Heart right ventricle (tissue), 16 donors: ENCODE results near the gene SLC38A9. TPM values are rescaled to one million over a fixed set of nuclear protein-coding genes. Genes with fewer than 3 reads are reported as not detected.
A peak's percentile ranks its signal among the peaks of the same experiment; 100 is the strongest.

ENCODE experiments used
- ATAC-seq, 8 donors: fragments of 200-7000 bp; cut with Tn5 transposase; one replicate each; pipeline ENCODE4 v1.9.1; 2020; ENCODE audit warnings: mild to moderate bottlenecking in 8 of 8, moderate library complexity in 8 of 8, moderate number of reproducible peaks in 1 of 8
- DNase-seq, 2 donors: peaks; one replicate each; pipeline ENCODE4 v3.0.0-alpha.2; 2020
- H3K27ac ChIP-seq, 10 donors: fragments of 200-600 bp; sonication (generic) in 2 of 10; one replicate each; pipeline versions ENCODE4 v1.5.0 to v1.8.0; 2020 to 2022; ENCODE audit warnings: mild to moderate bottlenecking in 3 of 10
- H3K27me3 ChIP-seq, 7 donors: fragments of 200-600 bp; one replicate each; pipeline ENCODE4 v1.8.0; 2021 to 2022; ENCODE audit warnings: mild to moderate bottlenecking in 2 of 7
- H3K36me3 ChIP-seq, 9 donors: fragments of 200-600 bp; sonication (generic) in 1 of 9; one replicate each; pipeline versions ENCODE4 v1.5.0 to v1.8.0; 2020 to 2022; ENCODE audit warnings: mild to moderate bottlenecking in 2 of 9
- H3K4me1 ChIP-seq, 9 donors: fragments of 200-600 bp; sonication (generic) in 1 of 9; one replicate each; pipeline versions ENCODE4 v1.5.0 to v1.8.0; 2020 to 2022; ENCODE audit warnings: mild to moderate bottlenecking in 4 of 9
- H3K4me3 ChIP-seq, 10 donors: fragments of 200-600 bp; sonication (generic) in 2 of 10; one replicate each; pipeline versions ENCODE4 v1.5.0 to v1.8.0; 2020 to 2022; ENCODE audit warnings: mild to moderate bottlenecking in 7 of 10, moderate library complexity in 2 of 10
- H3K9me3 ChIP-seq, 11 donors: fragments of 200-600 bp in 10 of 11; sonication (generic) in 2 of 11; one replicate each; pipeline versions ENCODE4 v1.5.0 to v1.8.0; 2013 to 2022; ENCODE audit warnings: mild to moderate bottlenecking in 2 of 11, control low read depth in 1 of 11, moderate library complexity in 1 of 11
- CTCF ChIP-seq, 9 donors: fragments of 200-600 bp; sonication (generic) in 2 of 9; IDR thresholded peaks; one replicate each; pipeline versions ENCODE4 v1.5.0 to v1.8.0; 2021 to 2022; ENCODE audit warnings: antibody characterized with exemption in 9 of 9, mild to moderate bottlenecking in 5 of 9, moderate library complexity in 1 of 9
- WGBS, 2 donors: extraction: QIAGEN DNeasy Blood & Tissue Kit; methylation state at CpG; one replicate each; pipeline ENCODE4 v1.1.7; 2013; ENCODE audit warnings: inconsistent platforms in 1 of 2; 5-methylcytosine and 5-hydroxymethylcytosine counted together
- intact Hi-C, 10 donors: fragments of 100-400 bp; cut with DNase I; formaldehyde crosslinking; loops; one replicate each; pipeline versions ENCODE4 v1.11.1 to v1.14.2; 2022
- polyA plus RNA-seq, 2 donors: library from polyadenylated mRNA; stranded (reverse); fragments of 200-250 nt; gene quantifications; one replicate each; pipeline ENCODE4 v1.2.3, GENCODE V29; 2013
- total RNA-seq, 10 donors: library from RNA; stranded (reverse); fragmentation: NEBNext Ultra II Directional in 3 of 10; extraction: Animal tissue kit (Norgen Biotek cat#: 25700) in 3 of 10; gene quantifications; one replicate each; pipeline versions ENCODE4 v1.2.1 to v1.2.4, GENCODE V29; 2021 to 2023
- donor health status: Arrhythmogenic right ventricular cardiomyopathy.
- donor health status: ischemic (EF 13 %, LVEDD 7.1; RV severe dilation, severe dysfunction).
- donor health status: healthy with polysubstance abuse.
- donor health status: DM: no; HTN: yes; CAD: no.
- donor health status: DM: no; HTN: no; CAD: no.
- donor health status: ischemic (EF 25% LVEDD 6.9; RV normal size, moderate dysfunction).
- donor health status: ischemic (EF 25% LVEDD 5.7; RV mildly dilated, moderate dysfunction).
- donor health status: healthy.
- donor health status: DM: yes; HTN: yes; CAD: no.
- donor health status: Ischemic cardiomyopathy.
- donor health status: ischemic (EF 35%, LVEDD 5.7; RV mildly dilated, moderate dysfunction).
- donor health status: nonischemic (EF 11% LVEDD 7.7; RV severe dilation, severe dysfunction).
- donor health status: DM: yes; HTN: yes; CAD: no.
- donor health status: PGD.
- donor health status: ischemic (EF 29% LVEDD 5.4; RV normal size, mild dysfunction).
- donor health status: nonischemic (EF 23%, LVEDD 6.1; RV moderate dilation, normal function).

The SLC38A9 gene
- total and polyA plus RNA-seq, 12 donors: 3.6 to 9.7 (median 6.8) TPM

- intact Hi-C loops: loop anchor here in 1 of 10 donors (5.0 kb wide), 1 partner anchor 34 kb away; no protein-coding TSS in a partner anchor
- peak in 7 of 8 donors; percentile 36 to 80 (median 56) for ATAC-seq
- Histone ChIP-seq H3K9me3 (no peaks in the 10 kb centered on the region), H3K4me3 (no peak overlapping the region), H3K27me3 (no peaks in the 10 kb centered on the region), H3K36me3 (peaks cover 0 to 9% (median 0%) of the 10 kb centered on the region in 9 donors), H3K27ac (peak overlapping the region; percentile 11 to 91 (median 80)), H3K4me1 (peaks cover 3 to 53% (median 45%) of the 10 kb centered on the region in 9 donors)
- peak in 1 of 2 donors; percentile 54 for DNase-seq
- TF ChIP-seq CTCF (IDR thresholded peaks at IDR 0.05): no peak
- WGBS, 2 donors: 32 to 34% methylated on average over 3 of the region's 3 CpGs
Observed at GRCh38 chr5:55636683-55637082, 75.4 kb downstream of the SLC38A9 start.

- Histone ChIP-seq H3K4me1 (peaks cover 3 to 53% (median 45%) of the 10 kb centered on the region in 9 donors), H3K36me3 (peaks cover 0 to 8% (median 0%) of the 10 kb centered on the region in 9 donors), H3K9me3 (no peaks in the 10 kb centered on the region), H3K27ac (peak overlapping the region; percentile 11 to 91 (median 80)), H3K4me3 (no peak overlapping the region), H3K27me3 (no peaks in the 10 kb centered on the region)
- WGBS, 2 donors: 63 to 72% methylated on average over 2 of the region's 2 CpGs
- TF ChIP-seq CTCF (IDR thresholded peaks at IDR 0.05): no peak
- ATAC-seq (peak in 3 of 8 donors; percentile 34 to 43 (median 38)), DNase-seq (no peak)
- intact Hi-C loops: loop anchor here in 1 of 10 donors (5.0 kb wide), 1 partner anchor 34 kb away; no protein-coding TSS in a partner anchor
Observed at GRCh38 chr5:55636177-55636576, 75.9 kb downstream of the SLC38A9 start.

- no peak for ATAC-seq
Observed at GRCh38 chr5:55634866-55635265, 77.3 kb downstream of the SLC38A9 start.

GRCh38 chr5:55634209-55634805 is 77.8 kb downstream of the SLC38A9 start:
- intact Hi-C loops: loop anchor here in 1 of 10 donors (2.0 kb wide), 1 partner anchor 34 kb away; no protein-coding TSS in a partner anchor
- H3K27ac ChIP-seq: peak overlapping the region; percentile 31 to 91 (median 80)
- H3K36me3 ChIP-seq: peaks cover 0 to 8% (median 0%) of the 10 kb centered on the region in 9 donors
- ATAC-seq (peak in 3 of 8 donors; percentile 21 to 32 (median 29)), DNase-seq (peak in 1 of 2 donors; percentile 53)
- H3K27me3 ChIP-seq: no peaks in the 10 kb centered on the region
- no peak for TF ChIP-seq CTCF (IDR thresholded peaks at IDR 0.05)
- no peaks in the 10 kb centered on the region for H3K9me3 ChIP-seq
- peak overlapping the region in 4 of 10 donors; percentile 14 to 28 (median 22) for H3K4me3 ChIP-seq
- H3K4me1 ChIP-seq: peaks cover 3 to 53% (median 45%) of the 10 kb centered on the region in 9 donors
- WGBS, 2 donors: 22 to 50% methylated on average over 1 of the region's 1 CpG

More at GRCh38 chr5:55634866-55635265, 77.3 kb downstream of the SLC38A9 start:
- no peak for DNase-seq
- peak overlapping the region in 8 of 10 donors; percentile 65 to 91 (median 82) for H3K27ac ChIP-seq
- intact Hi-C loops: loop anchor here in 2 of 10 donors (2.0 to 5.0 kb wide), 2 partner anchors 33 to 34 kb away; no protein-coding TSS in a partner anchor
- H3K27me3 ChIP-seq: no peaks in the 10 kb centered on the region
- H3K4me1 ChIP-seq: peaks cover 3 to 53% (median 45%) of the 10 kb centered on the region in 9 donors
- TF ChIP-seq CTCF (IDR thresholded peaks at IDR 0.05): no peak
- peaks cover 0 to 8% (median 0%) of the 10 kb centered on the region in 9 donors for H3K36me3 ChIP-seq
- H3K4me3 ChIP-seq: no peak overlapping the region
- no peaks in the 10 kb centered on the region for H3K9me3 ChIP-seq
